IMR-90 (cell line): ENCODE measurements around the gene FLT1.

Source experiments
- MAFK ChIP-seq: IDR thresholded peaks from 2 replicates; pipeline ENCODE4 v1.6.1; 2012; ENCODE audit warnings: low read depth, low read length, improper control_type of control experiment
- RCOR1 ChIP-seq: IDR thresholded peaks from 2 replicates; pipeline ENCODE4 v1.6.1; 2012; ENCODE audit warnings: mild to moderate bottlenecking, low read length, improper control_type of control experiment; ENCODE audit not compliant: insufficient replicate concordance
- RFX5 ChIP-seq: IDR thresholded peaks from 2 replicates; pipeline ENCODE4 v1.8.0; 2012; ENCODE audit warnings: low read depth, mild to moderate bottlenecking, low read length, moderate library complexity
- SMC3 ChIP-seq: fragments of 150-350 bp; IDR thresholded peaks from 2 replicates; pipeline ENCODE4 v1.6.1; 2016; ENCODE audit warnings: low read depth, mild to moderate bottlenecking, antibody characterized with exemption, low read length, moderate library complexity
- TF ChIP-seq, protein P1 (sequence below): conservative IDR thresholded peaks from 2 replicates; pipeline ENCODE4 v1.5.1; 2012; ENCODE audit warnings: mild to moderate bottlenecking, low read depth, low read length, improper control_type of control experiment
- TF ChIP-seq, protein P2 (sequence below): fragments of 150-350 bp; IDR thresholded peaks from 2 replicates; pipeline ENCODE4 v1.6.1; 2017; ENCODE audit warnings: mild to moderate bottlenecking, antibody characterized with exemption, low read length, low read depth

DNA sequence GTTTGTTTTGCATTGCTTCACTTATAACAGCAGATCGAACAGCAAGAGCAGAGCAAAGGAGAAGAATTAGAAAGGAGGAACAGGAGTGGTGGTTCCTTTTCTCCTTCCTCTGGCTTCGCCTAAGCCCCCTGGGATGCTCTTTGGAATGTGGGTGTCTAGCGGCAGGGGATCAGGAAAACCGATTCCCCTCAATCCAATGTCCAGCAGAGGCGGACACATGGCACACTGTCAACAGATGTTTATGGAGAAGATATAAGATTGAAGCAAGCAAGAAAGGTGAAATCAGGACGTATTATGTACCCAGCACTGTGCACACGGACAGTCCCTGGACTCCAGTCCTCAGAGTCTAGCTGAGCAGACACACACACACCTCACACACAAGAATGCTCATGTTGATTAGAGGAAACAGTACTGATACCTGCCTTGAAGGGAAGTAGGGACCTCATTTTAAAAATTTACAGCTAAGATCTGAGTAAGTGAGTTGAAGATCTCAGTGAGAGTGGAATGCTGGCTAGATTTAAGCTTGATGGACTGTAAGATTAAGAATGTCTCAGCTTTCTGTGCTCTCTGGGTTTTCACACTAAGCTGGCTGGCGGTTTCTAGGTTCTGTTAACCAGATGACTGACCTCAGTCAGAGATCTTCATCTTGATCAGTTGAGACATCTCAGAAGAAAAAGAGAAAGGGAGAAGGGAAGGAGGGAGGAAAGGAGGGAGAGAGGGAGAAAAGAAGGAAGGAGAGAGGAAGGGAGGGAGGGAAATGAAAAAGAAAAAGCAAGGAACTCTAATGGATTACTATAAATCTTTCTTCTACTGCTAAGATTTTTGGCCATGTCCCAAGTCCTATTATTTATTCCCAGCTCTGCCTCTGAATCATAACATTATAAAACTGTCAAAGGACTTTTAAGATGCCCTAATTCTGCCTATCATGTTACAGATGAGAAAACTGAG is 44.8 kb downstream of the FLT1 start:
- TF ChIP-seq SMC3 (no peak), MAFK (no peak), RCOR1 (no peak), RFX5 (no peak)
- TF ChIP-seq, protein P1, sequence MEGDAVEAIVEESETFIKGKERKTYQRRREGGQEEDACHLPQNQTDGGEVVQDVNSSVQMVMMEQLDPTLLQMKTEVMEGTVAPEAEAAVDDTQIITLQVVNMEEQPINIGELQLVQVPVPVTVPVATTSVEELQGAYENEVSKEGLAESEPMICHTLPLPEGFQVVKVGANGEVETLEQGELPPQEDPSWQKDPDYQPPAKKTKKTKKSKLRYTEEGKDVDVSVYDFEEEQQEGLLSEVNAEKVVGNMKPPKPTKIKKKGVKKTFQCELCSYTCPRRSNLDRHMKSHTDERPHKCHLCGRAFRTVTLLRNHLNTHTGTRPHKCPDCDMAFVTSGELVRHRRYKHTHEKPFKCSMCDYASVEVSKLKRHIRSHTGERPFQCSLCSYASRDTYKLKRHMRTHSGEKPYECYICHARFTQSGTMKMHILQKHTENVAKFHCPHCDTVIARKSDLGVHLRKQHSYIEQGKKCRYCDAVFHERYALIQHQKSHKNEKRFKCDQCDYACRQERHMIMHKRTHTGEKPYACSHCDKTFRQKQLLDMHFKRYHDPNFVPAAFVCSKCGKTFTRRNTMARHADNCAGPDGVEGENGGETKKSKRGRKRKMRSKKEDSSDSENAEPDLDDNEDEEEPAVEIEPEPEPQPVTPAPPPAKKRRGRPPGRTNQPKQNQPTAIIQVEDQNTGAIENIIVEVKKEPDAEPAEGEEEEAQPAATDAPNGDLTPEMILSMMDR, result no peak
- TF ChIP-seq, protein P2, sequence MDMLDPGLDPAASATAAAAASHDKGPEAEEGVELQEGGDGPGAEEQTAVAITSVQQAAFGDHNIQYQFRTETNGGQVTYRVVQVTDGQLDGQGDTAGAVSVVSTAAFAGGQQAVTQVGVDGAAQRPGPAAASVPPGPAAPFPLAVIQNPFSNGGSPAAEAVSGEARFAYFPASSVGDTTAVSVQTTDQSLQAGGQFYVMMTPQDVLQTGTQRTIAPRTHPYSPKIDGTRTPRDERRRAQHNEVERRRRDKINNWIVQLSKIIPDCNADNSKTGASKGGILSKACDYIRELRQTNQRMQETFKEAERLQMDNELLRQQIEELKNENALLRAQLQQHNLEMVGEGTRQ, result no peak
